GM12892 (cell line): ENCODE data around the gene MUC12.

ENCODE experiments used
- POLR2A ChIP-seq: IDR thresholded peaks from 2 replicates; pipeline ENCODE4 v1.6.1; 2011; ENCODE audit warnings: low read depth, low read length, control low read depth
- POLR2AphosphoS5 ChIP-seq: IDR thresholded peaks from 2 replicates; pipeline ENCODE4 v1.6.1; 2011; ENCODE audit warnings: low read depth, low read length, control low read depth
- TAF1 ChIP-seq: IDR thresholded peaks from 2 replicates; pipeline ENCODE4 v1.6.1; 2011; ENCODE audit warnings: low read depth, mild to moderate bottlenecking, control low read depth, low read length, borderline replicate concordance

GRCh38 chr7:101015626-101016025, 46.3 kb downstream of the MUC12 start:
- no peak for TF ChIP-seq POLR2AphosphoS5
- no peak for TF ChIP-seq POLR2A
- TF ChIP-seq TAF1: no peak
